ENCODE measurements around the gene ANGPTL4.
"Not testable (repeated sequence)": the region's sequence is repeated elsewhere in the genome, so short reads cannot be mapped to it uniquely, and the experiment has no call there.

The ANGPTL4 gene, protein sequence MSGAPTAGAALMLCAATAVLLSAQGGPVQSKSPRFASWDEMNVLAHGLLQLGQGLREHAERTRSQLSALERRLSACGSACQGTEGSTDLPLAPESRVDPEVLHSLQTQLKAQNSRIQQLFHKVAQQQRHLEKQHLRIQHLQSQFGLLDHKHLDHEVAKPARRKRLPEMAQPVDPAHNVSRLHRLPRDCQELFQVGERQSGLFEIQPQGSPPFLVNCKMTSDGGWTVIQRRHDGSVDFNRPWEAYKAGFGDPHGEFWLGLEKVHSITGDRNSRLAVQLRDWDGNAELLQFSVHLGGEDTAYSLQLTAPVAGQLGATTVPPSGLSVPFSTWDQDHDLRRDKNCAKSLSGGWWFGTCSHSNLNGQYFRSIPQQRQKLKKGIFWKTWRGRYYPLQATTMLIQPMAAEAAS

DNA sequence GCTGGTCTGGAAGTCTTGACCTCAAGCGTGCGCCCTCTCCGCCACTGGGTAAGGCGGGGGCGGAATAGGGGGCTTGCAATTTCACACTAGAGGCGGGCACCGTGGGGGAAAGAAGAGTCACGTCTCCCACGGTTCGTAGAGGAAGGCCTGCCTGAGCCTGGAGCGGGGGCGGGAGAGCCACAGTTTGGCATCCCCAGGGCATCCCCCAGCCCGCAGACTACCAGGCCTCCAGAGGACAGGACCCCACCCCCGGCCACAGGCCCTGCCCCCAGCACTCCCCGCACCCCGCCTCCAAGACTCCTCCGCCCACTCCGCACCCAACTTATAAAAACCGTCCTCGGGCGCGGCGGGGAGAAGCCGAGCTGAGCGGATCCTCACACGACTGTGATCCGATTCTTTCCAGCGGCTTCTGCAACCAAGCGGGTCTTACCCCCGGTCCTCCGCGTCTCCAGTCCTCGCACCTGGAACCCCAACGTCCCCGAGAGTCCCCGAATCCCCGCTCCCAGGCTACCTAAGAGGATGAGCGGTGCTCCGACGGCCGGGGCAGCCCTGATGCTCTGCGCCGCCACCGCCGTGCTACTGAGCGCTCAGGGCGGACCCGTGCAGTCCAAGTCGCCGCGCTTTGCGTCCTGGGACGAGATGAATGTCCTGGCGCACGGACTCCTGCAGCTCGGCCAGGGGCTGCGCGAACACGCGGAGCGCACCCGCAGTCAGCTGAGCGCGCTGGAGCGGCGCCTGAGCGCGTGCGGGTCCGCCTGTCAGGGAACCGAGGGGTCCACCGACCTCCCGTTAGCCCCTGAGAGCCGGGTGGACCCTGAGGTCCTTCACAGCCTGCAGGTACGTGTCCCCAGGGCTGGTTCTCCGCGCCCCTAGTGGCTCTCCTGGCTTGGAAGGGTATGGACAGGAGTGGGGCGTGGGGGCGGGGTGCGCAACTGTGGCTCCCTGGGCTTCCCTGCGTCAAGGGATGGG is at the start of gene ANGPTL4:
ANGPTL4 (plus strand) TSS at position 353 of the 969 bp plus-strand sequence; CDS start at position 520, 167 bp downstream.
- DNase-seq (ENCODE audit: low read depth): no peak

DNA sequence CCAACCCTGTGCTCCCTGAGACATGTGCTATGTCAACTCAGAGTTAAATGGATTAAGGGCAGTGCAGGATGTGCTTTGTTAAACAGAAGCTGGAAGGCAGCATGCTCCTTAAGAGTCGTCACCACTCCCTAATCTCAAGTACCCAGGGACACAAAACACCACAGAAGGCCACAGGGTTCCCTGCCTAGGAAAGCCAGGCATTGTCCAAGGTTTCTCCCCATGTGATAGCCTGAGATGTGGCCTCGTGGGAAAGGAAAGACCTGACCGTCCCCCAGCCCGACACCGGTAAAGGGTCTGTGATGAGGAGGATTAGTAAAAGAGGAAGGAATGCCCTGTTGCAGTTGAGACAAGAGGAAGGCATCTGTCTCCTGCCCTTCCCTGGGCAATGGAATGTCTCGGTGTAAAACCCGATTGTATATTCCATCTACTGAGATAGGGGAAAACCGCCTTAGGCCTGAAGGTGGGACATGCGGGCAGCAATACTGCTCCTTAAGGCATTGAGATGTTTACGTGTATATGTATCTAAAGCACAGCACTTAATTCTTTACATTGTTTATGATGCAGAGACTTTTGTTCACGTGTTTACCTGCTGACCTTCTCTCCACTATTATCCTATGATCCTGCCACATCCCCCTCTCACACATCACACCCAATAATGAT is 48.8 kb upstream of the ANGPTL4 start:
- DNase-seq (ENCODE audit: low read depth): not testable (repeated sequence)

DNA sequence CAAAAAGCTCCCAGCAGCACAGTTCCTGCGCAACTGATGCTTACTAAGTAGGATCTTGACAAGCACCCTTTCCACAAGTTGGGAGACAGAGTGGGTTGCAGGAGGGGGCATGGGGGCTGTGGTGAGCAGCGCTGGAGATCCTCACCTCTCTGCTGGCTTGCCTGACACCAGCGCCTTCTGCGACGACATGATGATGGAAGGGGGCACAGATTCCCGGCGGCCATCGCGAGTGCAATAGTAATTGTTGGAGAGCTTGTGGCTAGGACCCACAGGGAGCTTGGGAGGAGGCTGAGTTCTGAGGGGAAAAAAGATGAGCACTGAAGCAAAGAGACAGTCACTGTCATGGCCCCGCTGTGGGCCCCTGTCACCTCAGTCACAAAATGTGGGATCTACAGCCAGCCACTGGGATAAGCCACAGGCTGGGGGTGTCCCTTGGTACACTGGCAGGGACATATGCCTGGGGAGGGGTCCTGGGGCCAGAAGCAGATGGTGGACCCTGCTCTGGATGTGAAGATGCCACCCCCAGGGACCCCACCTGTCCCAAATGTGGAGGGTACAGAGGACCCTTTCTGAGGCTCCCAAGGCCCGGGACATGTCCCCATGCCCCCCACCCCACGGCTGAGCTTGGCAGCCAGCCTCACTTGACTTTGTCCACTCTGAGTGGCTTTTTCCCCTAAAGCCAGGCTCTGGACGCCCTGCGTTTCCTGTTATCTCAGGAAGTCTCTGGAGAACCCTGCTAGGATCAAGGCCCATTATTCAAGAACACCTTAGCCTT is 47.4 kb upstream of the ANGPTL4 start:
- no peak for DNase-seq (ENCODE audit: low read depth)

DNA sequence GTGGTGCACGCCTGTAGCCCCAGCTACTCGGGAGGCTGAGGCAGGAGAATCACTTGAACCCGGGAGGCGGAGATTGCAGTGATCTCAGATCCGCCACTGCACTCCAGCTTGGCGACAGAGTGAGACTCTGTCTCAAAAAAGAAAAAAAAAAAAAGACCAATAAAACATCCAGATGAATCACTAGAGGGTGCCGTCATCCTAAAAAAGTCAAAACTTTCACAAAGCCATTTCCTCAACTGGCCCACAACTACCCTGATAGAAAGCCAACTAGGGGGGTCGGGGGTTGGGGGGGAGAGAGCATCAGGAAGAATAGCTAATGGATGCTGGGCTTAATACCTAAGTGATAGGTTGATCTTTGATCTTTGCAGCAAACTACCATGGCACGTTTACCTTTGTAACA is 45.1 kb upstream of the ANGPTL4 start:
- not testable (repeated sequence) for DNase-seq (ENCODE audit: low read depth)

DNA sequence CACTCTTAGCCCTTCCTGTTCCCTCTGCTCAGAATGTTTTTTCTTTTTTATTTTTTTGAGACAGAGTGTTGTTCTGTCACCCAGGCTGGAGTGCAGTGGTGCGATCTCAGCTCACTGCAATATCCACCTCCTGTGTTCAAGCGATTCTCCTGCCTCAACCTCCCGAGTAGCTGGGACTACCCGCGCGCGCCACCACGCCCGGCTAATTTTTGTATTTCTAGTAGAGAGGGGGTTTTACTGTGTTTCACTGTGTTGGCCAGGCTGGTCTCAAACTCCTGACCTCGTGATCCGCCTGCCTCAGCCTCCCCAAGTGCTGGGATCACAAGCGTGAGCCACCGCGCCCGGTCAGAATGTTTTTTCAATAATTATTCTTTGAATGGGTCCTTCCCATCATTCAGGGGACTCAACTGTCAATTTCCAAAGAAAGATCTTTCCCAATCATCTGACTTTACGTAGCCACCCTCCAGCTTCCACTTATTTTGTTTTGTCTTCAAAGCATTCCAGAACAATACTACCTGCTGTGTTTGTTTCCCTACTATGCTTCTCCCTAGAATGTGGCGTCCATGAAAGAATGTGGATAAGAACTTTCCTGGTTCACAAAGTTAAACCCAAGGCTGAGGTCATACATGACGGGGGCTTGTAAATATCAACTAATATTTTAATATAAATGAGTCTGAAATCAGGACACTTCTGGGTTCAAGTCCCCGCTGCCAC is 44.0 kb upstream of the ANGPTL4 start:
- no peak for DNase-seq (ENCODE audit: low read depth)

DNA sequence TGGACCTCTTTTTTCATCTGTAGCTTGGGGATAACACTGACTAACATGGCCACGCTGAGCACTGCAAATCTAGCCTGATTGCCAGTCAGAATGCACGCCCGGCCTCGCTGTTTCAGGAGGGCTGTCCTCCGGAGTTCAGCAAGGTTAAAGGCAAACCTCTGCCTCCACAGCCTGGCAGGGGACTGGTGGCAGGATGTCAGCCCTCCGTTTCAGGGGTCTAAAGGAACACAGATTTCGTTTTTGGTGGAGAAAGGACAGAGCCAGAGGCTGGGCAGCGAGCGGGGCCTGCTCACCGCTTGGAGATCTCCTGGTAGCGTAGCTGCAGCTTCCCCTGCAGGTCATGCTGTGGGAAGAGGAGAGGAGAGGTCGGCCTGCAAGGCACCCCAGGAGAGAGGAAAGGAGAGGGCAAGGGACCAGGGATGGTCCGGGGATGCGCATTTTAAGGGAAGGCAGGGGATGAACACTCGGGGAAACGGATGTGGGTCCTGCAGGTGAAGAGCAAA is 43.3 kb upstream of the ANGPTL4 start:
- DNase-seq (ENCODE audit: low read depth): no peak

DNA sequence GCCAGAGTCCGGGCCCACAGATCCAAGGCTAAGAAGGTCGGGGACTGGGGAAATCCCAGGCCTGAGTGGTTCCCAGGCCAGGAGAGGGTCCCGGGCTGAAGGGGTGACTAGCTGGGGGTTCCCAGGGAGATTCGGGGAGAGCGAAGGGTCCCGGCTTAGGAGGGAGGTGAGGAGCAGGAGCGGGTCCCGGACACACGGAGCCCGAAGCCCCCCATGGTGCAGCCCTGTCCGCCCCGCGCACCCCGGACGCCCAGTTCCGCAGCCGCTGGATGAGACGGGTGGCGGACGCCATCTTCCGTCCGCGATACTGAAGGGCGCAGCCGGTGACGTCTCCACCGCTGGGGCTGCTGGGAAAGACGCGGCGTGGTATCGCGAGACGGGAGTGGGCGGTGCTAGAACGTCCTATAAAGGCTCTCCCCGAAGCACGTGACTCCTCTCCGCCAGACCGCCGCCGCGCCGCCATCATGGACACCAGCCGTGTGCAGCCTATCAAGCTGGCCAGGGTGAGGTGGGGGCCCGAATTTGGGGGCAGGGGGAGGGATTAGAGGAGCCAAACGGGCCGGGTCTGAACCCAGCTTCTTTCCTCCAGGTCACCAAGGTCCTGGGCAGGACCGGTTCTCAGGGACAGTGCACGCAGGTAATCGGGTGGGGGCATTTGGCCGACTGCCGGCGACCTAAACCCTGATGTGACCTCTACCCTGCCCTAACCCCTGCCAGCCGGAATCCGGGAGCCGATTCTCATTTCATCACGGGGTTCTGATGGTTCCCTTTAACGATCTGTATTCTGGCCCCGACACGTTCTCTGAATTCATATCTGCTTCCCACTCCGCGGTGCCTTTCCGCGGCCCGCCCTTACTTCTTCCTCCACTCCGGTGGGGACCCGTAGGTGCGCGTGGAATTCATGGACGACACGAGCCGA is 42.6 kb upstream of the ANGPTL4 start, which contains the start of the genes NDUFA7 and RPS28:
NDUFA7 (minus strand) TSS at position 309 of the 919 bp plus-strand sequence; CDS start at position 292, 17 bp downstream.
RPS28 (plus strand) TSS at position 430 of the 919 bp plus-strand sequence; CDS start at position 465, 35 bp downstream.
- DNase-seq (ENCODE audit: low read depth): peak; percentile 53

DNA sequence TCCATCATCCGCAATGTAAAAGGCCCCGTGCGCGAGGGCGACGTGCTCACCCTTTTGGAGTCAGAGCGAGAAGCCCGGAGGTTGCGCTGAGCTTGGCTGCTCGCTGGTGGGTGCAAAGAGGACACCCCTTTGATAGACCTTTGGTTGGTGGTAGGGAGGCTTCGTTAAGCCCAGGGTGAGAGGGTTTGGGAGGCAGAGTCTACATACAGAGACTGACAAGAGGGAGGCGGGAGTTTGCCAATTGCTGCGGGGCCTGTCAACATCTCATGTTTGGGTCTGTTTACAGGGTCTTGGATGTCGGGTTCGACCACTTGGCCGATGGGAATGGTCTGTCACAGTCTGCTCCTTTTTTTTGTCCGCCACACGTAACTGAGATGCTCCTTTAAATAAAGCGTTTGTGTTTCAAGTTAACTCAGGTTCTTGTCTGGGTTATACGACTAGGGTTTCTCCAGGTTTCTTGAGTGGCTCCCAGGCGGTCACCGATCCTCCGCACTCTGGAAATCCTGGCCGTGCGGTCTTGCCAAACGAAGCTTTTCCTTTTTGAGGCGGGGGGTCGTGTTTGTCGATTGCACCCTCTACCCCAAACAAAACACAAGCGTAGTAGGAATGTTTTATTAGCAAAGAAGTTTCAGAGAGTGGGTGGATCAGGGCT is 41.8 kb upstream of the ANGPTL4 start:
- no peak for DNase-seq (ENCODE audit: low read depth)

DNA sequence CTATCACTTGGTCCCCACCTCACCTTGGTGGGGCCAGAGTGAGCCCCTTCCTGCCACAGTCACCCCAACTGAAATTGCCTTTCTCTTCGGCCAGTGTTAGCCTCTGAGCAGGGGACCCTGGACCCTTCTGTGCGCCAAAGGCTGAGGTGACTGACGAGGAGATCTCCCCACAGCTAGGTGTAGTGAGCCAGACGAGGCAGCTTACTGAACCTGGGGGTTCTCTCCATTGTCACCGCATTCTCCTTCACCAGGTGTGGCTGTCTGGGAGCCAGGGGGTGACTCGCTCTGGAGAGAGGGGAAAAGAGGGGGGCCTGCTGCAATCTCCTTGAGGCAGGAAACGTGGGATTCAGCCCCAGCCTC is 41.3 kb upstream of the ANGPTL4 start:
- no peak for DNase-seq (ENCODE audit: low read depth)

DNA sequence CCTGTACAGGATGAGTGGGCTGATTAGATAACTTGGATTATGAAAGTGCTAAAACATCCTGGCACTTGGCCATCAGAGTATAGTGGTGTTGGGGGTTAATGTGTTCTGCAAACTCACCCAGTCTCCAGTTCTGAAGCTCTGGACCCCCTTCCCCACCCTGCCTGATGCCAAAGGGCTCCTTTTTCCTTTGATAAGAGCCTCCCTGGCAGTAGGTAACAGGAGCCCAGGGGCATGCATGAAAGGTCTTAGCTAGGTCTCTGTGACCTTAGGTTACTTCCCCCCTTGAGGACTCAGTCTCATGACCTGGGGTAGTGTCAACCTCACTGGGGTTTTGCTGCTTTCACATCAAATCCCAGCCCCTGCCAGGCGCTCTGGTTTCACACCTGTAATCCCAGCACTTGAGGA is 40.2 kb upstream of the ANGPTL4 start:
- no peak for DNase-seq (ENCODE audit: low read depth)

DNA sequence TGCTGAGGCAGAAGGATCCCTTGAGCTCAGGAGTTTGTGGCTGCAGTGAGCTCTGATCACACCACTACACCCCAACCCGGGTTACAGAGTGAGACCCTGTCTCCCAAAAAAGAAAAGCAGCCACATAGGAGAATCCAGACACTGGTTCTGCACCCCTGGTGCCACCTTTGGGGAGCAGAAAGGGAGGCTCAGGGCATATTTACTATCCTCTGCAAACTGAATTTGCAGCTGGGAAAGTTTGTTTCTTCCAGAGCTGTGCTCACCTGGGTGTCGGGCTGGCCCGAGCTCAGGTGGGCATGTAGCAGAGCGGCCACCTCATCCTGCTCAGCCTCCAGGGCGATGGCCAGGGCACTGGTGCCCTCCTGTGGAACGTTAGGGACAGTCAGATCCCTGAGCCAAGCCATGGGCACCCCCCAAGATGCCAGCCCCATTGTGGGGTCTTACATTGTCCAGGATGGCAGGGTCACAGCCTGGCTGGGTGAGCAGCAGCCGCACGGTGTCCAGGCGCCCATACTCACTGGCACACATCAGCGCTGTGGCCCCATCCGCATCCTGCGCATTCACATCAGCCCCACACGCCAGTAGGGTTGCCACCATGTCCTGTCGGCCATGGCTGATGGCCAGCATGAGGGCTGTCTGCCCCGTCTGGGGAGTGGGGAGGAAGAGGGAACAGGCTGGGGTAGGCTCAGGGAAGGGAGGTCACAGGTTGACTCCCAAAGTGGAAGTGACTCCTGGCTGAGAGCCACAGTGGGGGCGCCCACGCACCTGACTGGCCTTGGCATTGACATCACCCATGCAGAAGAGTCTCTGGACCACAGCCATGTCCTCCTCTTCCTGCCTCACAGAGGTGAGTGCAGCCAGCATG is 39.5 kb upstream of the ANGPTL4 start:
- DNase-seq (ENCODE audit: low read depth): no peak

DNA sequence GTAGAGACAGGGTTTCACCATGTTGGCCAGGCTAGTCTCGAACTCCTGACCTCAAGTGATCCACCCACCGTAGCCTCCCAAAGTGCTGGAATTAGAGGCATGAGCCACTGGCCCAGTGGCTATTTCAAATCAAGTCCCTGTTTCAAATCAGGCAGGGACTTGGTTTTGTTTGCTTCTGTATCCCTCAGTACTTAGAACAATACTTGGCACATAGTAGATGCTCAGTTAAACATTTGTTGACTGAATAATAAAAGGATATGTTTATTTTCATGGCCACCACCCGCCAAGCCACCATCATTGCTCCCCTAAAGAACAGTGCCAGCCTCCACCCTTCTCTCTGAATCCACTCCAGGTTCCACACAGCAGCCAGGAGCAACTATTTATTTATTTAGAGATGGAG is 38.5 kb upstream of the ANGPTL4 start:
- no peak for DNase-seq (ENCODE audit: low read depth)

DNA sequence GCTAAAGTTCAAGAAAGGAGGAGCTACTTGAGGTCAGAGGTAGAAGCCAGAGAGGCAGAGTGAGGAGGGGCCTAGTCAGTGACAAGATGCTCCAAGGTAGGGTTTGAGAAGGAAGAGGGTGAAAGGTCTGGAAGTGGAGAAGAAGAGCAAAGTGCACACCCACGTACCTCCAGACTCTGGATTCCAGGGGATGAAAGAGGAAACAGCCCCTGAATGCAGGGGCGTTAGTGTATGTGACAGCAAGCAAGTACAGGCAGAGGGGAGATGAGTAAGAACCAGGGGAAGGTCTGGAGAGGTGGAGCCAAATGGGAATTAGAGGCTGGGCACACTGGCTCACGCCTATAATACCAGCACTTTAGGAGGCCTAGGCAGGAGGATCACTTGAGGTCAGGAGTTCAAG is 34.0 kb upstream of the ANGPTL4 start:
- no peak for DNase-seq (ENCODE audit: low read depth)

DNA sequence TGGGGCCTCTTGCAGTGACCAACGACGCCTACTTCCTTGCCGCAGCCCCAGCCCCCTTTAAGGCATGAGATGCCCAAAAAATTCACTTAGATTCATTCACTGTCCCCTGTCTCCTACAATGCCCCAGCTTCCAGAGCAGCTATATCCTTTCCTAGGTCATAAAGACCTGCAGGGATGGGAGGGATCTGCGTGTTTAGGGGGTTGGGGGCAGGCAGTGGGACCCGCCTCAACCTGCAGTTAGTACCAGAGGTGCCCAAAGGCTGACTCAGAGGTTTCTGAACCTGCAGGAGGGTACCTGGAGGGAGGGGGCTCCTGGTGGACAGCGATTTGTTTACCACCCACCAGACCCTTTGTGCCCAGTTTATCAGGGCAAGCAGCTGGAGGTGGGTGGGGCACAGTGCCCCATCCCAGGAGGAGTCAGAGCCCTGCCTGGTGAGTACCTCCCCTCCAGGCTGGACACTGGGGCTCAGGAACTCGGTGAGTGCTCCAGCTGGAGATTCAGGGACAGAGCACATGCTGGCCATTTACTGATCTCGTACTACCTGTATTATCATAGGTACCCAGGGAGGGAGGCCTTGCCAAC is 32.6 kb upstream of the ANGPTL4 start:
- no peak for DNase-seq (ENCODE audit: low read depth)

DNA sequence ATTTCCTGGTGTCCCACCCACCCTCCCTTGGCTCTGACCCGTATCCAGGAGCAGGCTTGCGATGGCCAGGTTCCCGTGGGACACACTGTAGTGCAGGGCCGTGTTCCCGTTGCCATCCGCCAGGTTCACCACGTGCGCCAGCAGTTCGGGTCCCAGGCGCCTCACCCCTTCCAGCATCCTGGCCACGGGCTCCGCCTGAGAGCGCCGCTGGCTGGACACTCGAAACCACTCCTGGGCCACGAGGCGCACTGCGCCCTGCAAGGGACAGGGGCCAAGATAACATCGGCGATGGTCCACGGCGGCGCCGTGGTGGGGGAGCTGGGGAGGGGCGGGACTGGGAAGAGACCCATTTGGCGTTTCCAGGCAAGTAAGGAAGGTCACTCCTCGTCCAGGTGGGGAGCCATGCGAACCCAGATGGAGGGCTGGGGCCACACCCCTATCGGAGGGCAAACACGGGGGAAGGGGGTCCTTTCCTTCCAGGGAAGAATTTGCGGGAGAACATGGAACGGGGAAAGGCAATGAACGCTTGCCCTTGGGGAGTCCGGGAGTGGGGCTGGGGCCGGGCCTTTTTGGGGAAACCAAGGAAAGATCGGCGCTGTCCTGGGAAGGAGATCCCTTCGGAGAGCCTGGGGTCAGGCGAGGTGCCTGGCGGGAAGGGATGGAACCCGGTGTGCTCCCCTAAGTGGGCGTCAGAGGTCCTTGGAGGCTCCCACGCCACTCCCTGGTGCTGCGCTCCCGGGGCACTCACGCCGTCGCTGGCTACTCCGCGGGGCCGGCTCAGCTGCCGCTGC is 30.8 kb upstream of the ANGPTL4 start:
- DNase-seq (ENCODE audit: low read depth): no peak

DNA sequence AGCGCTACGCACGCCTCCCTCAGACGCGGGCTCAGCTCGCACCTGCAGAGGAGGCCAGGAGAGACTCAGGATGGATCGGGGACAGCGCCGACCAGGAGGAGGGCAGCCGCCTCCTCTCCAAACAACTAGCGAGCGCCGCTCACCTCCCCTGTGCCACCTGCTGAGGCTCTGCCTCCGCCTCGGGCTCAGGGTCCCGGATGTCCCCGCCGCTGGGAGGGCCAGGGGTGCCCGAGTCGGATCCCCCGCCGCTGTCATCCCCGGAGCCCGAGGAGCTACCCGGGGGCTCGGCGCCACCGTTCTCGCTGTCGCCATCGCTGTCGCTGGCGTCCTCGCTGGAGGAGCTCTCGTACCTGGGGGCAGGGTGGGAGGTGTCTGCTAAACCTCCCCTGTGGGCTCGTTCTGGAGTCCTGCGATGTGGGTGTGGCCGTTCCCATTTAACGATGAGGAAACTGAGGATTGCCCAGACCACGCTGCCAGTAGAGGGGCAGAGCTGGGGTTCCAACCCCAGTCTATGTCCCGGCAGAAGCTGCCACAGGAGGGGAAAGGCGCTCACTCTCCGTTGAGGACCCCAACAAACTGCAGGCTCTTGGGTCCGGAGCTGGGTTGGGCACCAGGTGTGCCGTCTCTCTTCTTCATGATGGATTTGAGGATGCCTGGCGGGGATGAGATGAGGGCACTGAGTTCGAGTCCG is 30.0 kb upstream of the ANGPTL4 start:
- no peak for DNase-seq (ENCODE audit: low read depth)

Measured in GM04503 (cell line).